ENCODE measurements around the gene SHISA8.
"Not testable (repeated sequence)": the region's sequence is repeated elsewhere in the genome, so short reads cannot be mapped to it uniquely, and the experiment has no call there.

The SHISA8 gene

DNA sequence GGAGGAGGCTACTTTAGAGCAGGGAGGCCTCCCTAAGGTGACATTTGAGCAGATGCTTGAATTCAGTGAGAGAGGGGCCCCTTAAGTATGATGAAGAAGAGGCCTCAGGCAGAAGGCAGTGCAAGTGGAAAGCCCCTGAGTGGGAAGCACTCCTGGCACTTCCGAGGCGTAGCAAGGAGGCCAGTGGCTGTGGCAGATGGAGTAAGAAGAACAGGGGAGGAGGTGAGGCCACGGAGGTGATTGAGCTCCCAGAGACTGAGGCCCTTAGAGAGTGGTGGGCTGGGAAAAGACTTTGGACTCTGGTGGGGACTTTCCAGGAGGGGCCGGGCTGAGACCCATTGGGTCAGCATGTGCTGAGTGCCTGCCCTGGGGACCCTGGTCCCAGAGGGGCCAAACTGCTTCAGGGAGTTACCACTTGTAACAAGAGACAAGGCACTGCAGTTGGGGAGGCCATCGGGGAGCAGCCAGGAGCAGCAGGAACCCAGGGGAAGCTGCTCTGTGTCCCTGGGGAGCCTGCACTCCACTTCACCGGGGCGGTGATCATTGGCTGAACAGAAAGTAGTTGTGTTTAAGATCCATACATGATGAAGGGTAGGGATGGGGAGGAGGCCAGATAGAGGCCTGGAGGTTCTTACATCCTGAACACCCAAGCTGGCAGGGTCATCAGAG, 34.6 kb upstream of the SHISA8 start:
- peaks cover 6% of the 10 kb centered on the region; the same call in 1 of the 2 replicates for H4K20me1 ChIP-seq (ENCODE audit: insufficient read depth, low read length)
- ATAC-seq (ENCODE audit: insufficient read depth, low read depth) = no peak
- no peak for DNase-seq
- H3K4me3 ChIP-seq (ENCODE audit: low read depth in 1 of 2, low read length in 2 of 2) = no peak overlapping the region
- peak overlapping the region; percentile 21 for H3K9ac ChIP-seq (ENCODE audit: low read depth, low read length)
- H3K79me2 ChIP-seq (ENCODE audit: insufficient read depth, low read length) = peaks cover 37% of the 10 kb centered on the region
- no peaks in the 10 kb centered on the region for H3K27me3 ChIP-seq (ENCODE audit: insufficient read depth, low read length, poor library complexity)
- H3K36me3 ChIP-seq (ENCODE audit: insufficient read depth, low read length) = peaks cover 14% of the 10 kb centered on the region
- no peak overlapping the region for H2AFZ ChIP-seq (ENCODE audit: low read depth, low read length)
- TF ChIP-seq, protein P1, sequence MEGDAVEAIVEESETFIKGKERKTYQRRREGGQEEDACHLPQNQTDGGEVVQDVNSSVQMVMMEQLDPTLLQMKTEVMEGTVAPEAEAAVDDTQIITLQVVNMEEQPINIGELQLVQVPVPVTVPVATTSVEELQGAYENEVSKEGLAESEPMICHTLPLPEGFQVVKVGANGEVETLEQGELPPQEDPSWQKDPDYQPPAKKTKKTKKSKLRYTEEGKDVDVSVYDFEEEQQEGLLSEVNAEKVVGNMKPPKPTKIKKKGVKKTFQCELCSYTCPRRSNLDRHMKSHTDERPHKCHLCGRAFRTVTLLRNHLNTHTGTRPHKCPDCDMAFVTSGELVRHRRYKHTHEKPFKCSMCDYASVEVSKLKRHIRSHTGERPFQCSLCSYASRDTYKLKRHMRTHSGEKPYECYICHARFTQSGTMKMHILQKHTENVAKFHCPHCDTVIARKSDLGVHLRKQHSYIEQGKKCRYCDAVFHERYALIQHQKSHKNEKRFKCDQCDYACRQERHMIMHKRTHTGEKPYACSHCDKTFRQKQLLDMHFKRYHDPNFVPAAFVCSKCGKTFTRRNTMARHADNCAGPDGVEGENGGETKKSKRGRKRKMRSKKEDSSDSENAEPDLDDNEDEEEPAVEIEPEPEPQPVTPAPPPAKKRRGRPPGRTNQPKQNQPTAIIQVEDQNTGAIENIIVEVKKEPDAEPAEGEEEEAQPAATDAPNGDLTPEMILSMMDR (IDR thresholded peaks at IDR 0.05; ENCODE audit: borderline replicate concordance, extremely low read depth, low read length, poor library complexity, severe bottlenecking) = no peak
- TF ChIP-seq EZH2 (IDR thresholded peaks at IDR 0.05; ENCODE audit: borderline replicate concordance, low read depth, low read length, severe bottlenecking) = no peak
- H3K4me1 ChIP-seq (ENCODE audit: insufficient read depth, low read length) = peaks cover 43% of the 10 kb centered on the region
- H3K9me3 ChIP-seq (ENCODE audit: insufficient read depth, low read length, severe bottlenecking) = no peaks in the 10 kb centered on the region
- peak overlapping the region; percentile 41; the same call in 1 of the 2 replicates for H3K27ac ChIP-seq (ENCODE audit: low read length)
- H3K4me2 ChIP-seq (ENCODE audit: insufficient read depth, low read length) = peak overlapping the region; percentile 99

DNA sequence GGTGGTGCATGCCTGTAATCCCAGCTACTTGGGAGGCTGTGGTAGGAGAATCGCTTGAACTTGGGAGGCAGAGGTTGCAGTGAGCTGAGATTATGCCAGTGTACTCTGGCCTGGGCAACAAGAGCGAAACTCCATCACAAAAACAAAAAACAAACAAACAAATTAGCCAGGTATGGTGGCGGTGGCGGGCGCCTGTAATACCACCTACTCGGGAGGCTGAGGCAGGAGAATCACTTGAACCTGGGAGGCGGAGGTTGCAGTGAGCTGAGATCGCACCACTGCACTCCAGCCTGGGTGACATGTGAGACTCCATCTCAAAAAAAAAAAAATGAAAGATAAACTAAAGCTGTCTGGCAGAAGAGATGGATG, 34.0 kb upstream of the SHISA8 start:
- H3K4me1 ChIP-seq (ENCODE audit: insufficient read depth, low read length) = peaks cover 48% of the 10 kb centered on the region

DNA sequence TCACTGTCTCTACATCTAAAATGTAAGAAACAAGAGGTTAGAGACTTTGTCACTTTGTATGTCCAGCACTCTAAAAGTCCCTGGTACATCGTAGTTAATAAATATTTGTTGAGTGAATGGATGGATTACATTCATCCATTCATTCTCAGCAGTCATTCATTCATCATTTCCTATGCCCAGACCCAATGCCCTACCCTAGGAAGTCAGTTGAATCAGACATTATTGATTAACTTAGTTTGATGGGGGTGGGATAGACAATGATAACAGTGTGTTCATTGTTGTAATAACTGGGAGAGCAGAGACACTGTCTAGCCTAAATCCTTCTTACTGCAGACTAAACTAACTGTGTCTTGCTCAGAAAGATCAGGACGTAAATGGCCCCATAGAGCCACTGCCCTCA, 33.3 kb upstream of the SHISA8 start:
- H3K27ac ChIP-seq (ENCODE audit: low read length) = peak overlapping the region; percentile 97
- H3K9me3 ChIP-seq (ENCODE audit: insufficient read depth, low read length, severe bottlenecking) = no peaks in the 10 kb centered on the region
- ATAC-seq (ENCODE audit: insufficient read depth, low read depth) (no peak), DNase-seq (no peak)
- H3K79me2 ChIP-seq (ENCODE audit: insufficient read depth, low read length) = peaks cover 50% of the 10 kb centered on the region
- peak overlapping the region; percentile 78; the same call in 1 of the 2 replicates for H2AFZ ChIP-seq (ENCODE audit: low read depth, low read length)
- H3K9ac ChIP-seq (ENCODE audit: low read depth, low read length) = peak overlapping the region; percentile 92
- H4K20me1 ChIP-seq (ENCODE audit: insufficient read depth, low read length) = peaks cover 12% of the 10 kb centered on the region; the same call in 1 of the 2 replicates
- H3K4me3 ChIP-seq (ENCODE audit: low read depth in 1 of 2, low read length in 2 of 2) = peak overlapping the region; percentile 82 to 88; a peak in 3 of 4 replicates
- peaks cover 27% of the 10 kb centered on the region for H3K36me3 ChIP-seq (ENCODE audit: insufficient read depth, low read length)
- H3K27me3 ChIP-seq (ENCODE audit: insufficient read depth, low read length, poor library complexity) = no peaks in the 10 kb centered on the region
- H3K4me1 ChIP-seq (ENCODE audit: insufficient read depth, low read length) = peaks cover 55% of the 10 kb centered on the region
- peak overlapping the region; percentile 99 for H3K4me2 ChIP-seq (ENCODE audit: insufficient read depth, low read length)
- TF ChIP-seq, protein P1 (IDR thresholded peaks at IDR 0.05; ENCODE audit: borderline replicate concordance, extremely low read depth, low read length, poor library complexity, severe bottlenecking) = no peak
- TF ChIP-seq EZH2 (IDR thresholded peaks at IDR 0.05; ENCODE audit: borderline replicate concordance, low read depth, low read length, severe bottlenecking) = no peak

More for the DNA sequence above, 34.0 kb upstream of the SHISA8 start:
- peak overlapping the region; percentile 92 for H3K9ac ChIP-seq (ENCODE audit: low read depth, low read length)
- not testable (repeated sequence) for DNase-seq; H2AFZ ChIP-seq (ENCODE audit: low read depth, low read length); ATAC-seq (ENCODE audit: insufficient read depth, low read depth); H3K9me3 ChIP-seq (ENCODE audit: insufficient read depth, low read length, severe bottlenecking); H4K20me1 ChIP-seq (ENCODE audit: insufficient read depth, low read length); H3K27ac ChIP-seq (ENCODE audit: low read length); H3K4me3 ChIP-seq (ENCODE audit: low read depth in 1 of 2, low read length in 2 of 2); H3K27me3 ChIP-seq (ENCODE audit: insufficient read depth, low read length, poor library complexity)
- H3K4me2 ChIP-seq (ENCODE audit: insufficient read depth, low read length) = peak overlapping the region; percentile 99
- peaks cover 43% of the 10 kb centered on the region for H3K79me2 ChIP-seq (ENCODE audit: insufficient read depth, low read length)
- H3K36me3 ChIP-seq (ENCODE audit: insufficient read depth, low read length) = peaks cover 19% of the 10 kb centered on the region

DNA sequence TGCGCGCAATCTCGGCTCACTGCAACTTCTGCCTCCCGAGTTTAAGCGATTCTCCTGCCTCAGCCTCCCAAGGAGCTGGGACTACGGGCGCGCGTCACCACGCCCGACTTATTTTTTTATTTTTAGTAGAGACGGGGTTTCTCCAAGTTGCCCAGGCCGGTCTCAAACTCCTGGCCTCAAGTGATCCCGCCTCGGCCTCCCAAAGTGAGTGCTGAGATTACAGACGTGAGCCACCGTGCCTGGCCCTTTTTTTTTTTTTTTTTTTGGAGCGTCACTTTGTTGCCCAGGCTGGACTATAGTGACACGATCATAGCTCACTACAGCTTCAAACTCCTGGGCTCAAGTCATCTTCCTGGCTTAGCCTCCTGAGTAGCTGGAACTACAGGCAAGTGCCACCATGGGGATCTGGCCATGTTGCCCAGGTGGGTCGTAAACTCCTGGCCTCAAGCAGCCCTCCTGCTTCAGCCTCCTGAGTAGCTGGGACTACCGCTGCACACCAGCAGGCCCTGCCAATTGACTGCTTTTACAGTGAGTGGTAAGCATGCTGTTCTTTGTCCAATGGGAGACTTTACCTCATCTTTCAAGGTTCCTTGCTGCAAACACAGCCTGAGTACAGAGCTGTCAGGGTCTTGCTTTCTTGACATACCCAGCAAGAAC, 32.7 kb upstream of the SHISA8 start:
- Histone ChIP-seq H3K4me1 (ENCODE audit: insufficient read depth, low read length) (peaks cover 60% of the 10 kb centered on the region), H3K27me3 (ENCODE audit: insufficient read depth, low read length, poor library complexity) (no peaks in the 10 kb centered on the region), H3K9me3 (ENCODE audit: insufficient read depth, low read length, severe bottlenecking) (no peaks in the 10 kb centered on the region), H3K27ac (ENCODE audit: low read length) (peak overlapping the region; percentile 97), H3K4me3 (ENCODE audit: low read depth in 1 of 2, low read length in 2 of 2) (peak overlapping the region; percentile 82 to 88; a peak in 3 of 4 replicates), H3K36me3 (ENCODE audit: insufficient read depth, low read length) (peaks cover 33% of the 10 kb centered on the region), H3K9ac (ENCODE audit: low read depth, low read length) (peak overlapping the region; percentile 92), H3K4me2 (ENCODE audit: insufficient read depth, low read length) (peak overlapping the region; percentile 99), H3K79me2 (ENCODE audit: insufficient read depth, low read length) (peaks cover 55% of the 10 kb centered on the region), H4K20me1 (ENCODE audit: insufficient read depth, low read length) (peaks cover 16% of the 10 kb centered on the region; the same call in 1 of the 2 replicates), H2AFZ (ENCODE audit: low read depth, low read length) (peak overlapping the region; percentile 78)
- TF ChIP-seq, protein P1 (IDR thresholded peaks at IDR 0.05; ENCODE audit: borderline replicate concordance, extremely low read depth, low read length, poor library complexity, severe bottlenecking) = peak; percentile 11
- no peak for TF ChIP-seq EZH2 (IDR thresholded peaks at IDR 0.05; ENCODE audit: borderline replicate concordance, low read depth, low read length, severe bottlenecking)
- DNase-seq (peak; percentile 39), ATAC-seq (ENCODE audit: insufficient read depth, low read depth) (no peak)

Measured in DND-41 (cell line).